ENCODE measurements around the gene TPD52L3. TPM values are rescaled to one million over a fixed set of nuclear protein-coding genes. Genes with fewer than 3 reads are reported as not detected.

The TPD52L3 gene
- total RNA-seq, 1 donor from 2014 or later: not detected

DNA sequence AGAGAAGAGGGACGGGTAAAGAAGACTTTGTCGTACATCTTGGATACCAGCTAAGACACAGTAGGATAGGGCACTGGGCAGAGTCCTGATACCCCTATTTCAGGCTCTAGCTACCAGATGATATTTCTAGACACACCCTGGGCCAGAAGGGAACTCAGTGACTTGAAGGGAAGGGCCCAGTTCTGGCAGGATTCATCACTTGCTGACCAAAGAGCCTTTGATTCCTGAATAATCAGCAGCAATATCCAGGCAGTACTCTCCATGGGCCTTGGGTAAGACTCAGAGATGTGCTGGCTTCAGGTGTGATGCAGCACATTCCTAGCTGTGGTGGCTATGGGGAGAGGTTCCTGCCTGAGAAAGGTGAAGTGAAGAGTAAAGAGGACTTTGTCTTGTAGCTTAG is 40.7 kb downstream of the TPD52L3 start:
- Histone ChIP-seq H3K36me3 (no peaks in the 10 kb centered on the region), H3K9me3 (no peaks in the 10 kb centered on the region), H3K4me1 (no peaks in the 10 kb centered on the region), H3K27me3 (no peaks in the 10 kb centered on the region), H3K27ac (no peak overlapping the region), H3K4me3 (no peak overlapping the region)
- TF ChIP-seq POLR2AphosphoS5 (IDR thresholded peaks at IDR 0.05; ENCODE audit: insufficient read depth in 1 of 2, low read depth in 1 of 2) (no peak), POLR2A (IDR thresholded peaks at IDR 0.05) (no peak)
- TF ChIP-seq, protein P1, sequence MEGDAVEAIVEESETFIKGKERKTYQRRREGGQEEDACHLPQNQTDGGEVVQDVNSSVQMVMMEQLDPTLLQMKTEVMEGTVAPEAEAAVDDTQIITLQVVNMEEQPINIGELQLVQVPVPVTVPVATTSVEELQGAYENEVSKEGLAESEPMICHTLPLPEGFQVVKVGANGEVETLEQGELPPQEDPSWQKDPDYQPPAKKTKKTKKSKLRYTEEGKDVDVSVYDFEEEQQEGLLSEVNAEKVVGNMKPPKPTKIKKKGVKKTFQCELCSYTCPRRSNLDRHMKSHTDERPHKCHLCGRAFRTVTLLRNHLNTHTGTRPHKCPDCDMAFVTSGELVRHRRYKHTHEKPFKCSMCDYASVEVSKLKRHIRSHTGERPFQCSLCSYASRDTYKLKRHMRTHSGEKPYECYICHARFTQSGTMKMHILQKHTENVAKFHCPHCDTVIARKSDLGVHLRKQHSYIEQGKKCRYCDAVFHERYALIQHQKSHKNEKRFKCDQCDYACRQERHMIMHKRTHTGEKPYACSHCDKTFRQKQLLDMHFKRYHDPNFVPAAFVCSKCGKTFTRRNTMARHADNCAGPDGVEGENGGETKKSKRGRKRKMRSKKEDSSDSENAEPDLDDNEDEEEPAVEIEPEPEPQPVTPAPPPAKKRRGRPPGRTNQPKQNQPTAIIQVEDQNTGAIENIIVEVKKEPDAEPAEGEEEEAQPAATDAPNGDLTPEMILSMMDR (IDR thresholded peaks at IDR 0.05): no peak
- intact Hi-C loops (cut with DNase I): no loop called here
- no peak for DNase-seq (ENCODE audit: extremely low spot score in 2 of 2)

Other genes with a start within 250 kb of the TPD52L3 start
- 35.4 TPM for gene IL33, start 112.6 kb upstream of the TPD52L3 start, total RNA-seq
- 70.0 TPM for gene UHRF2, start 84.8 kb downstream of the TPD52L3 start, total RNA-seq